Endodermal cell (in vitro differentiated cells): ENCODE results near the gene SLMAP. TPM values are rescaled to one million over a fixed set of nuclear protein-coding genes. Genes with fewer than 3 reads are reported as not detected.

Experiments used
- DNase-seq: peaks from one replicate; pipeline ENCODE4 v3.0.0-alpha.2; 2017
- H3K27ac ChIP-seq: 2 replicates; pipeline ENCODE4 v1.5.1; 2013; ENCODE audit warnings: mild to moderate bottlenecking, low read depth, low read length, moderate library complexity
- H3K27me3 ChIP-seq: 2 replicates; pipeline ENCODE4 v1.6.1; 2013; ENCODE audit warnings: mild to moderate bottlenecking, low read length, moderate library complexity; ENCODE audit not compliant: insufficient read depth, control insufficient read depth, poor library complexity, severe bottlenecking
- H3K36me3 ChIP-seq: 2 replicates; pipeline ENCODE4 v1.7.0; 2013; ENCODE audit warnings: mild to moderate bottlenecking, low read length, moderate library complexity; ENCODE audit not compliant: control insufficient read depth, insufficient read depth
- H3K4me1 ChIP-seq: one replicate; pipeline ENCODE4 v1.7.0; 2013; ENCODE audit warnings: low read length; ENCODE audit not compliant: control insufficient read depth, insufficient read depth
- H3K4me3 ChIP-seq: 2 replicates; pipeline ENCODE4 v1.5.1; 2013; ENCODE audit warnings: mild to moderate bottlenecking, low read length, moderate library complexity
- H3K9ac ChIP-seq: 2 replicates; pipeline ENCODE4 v1.6.1; 2013; ENCODE audit warnings: mild to moderate bottlenecking, low read length, moderate library complexity; ENCODE audit not compliant: poor library complexity, severe bottlenecking; ENCODE audit errors: extremely low read depth
- H3K9me3 ChIP-seq: 2 replicates; pipeline ENCODE4 v1.6.1; 2013; ENCODE audit warnings: mild to moderate bottlenecking, low read length, moderate library complexity; ENCODE audit not compliant: control insufficient read depth
- H3K27ac Mint-ChIP-seq: 2 replicates; pipeline ENCODE4 v1.8.0; 2020; ENCODE audit warnings: mixed read lengths
- H3K27me3 Mint-ChIP-seq: 2 replicates; pipeline ENCODE4 v1.8.0; 2021; ENCODE audit warnings: mild to moderate bottlenecking, mixed read lengths; ENCODE audit not compliant: insufficient read depth
- H3K36me3 Mint-ChIP-seq: 2 replicates; pipeline ENCODE4 v1.8.0; 2020; ENCODE audit warnings: low read depth, mixed read lengths
- H3K4me1 Mint-ChIP-seq: 2 replicates; pipeline ENCODE4 v1.8.0; 2020; ENCODE audit warnings: mixed read lengths
- H3K4me3 Mint-ChIP-seq: 2 replicates; pipeline ENCODE4 v1.8.0; 2020; ENCODE audit warnings: mild to moderate bottlenecking, moderate library complexity, mixed read lengths
- H3K9me3 Mint-ChIP-seq: 2 replicates; pipeline ENCODE4 v1.8.0; 2020; ENCODE audit warnings: mild to moderate bottlenecking, mixed read lengths
- WGBS, 2 experiments: methylation state at CpG; one replicate each; pipeline versions ENCODE4 v1.1.5 to v1.1.7; 2013; ENCODE audit warnings: missing lambda C conversion rate in 2 of 2, mixed read lengths in 1 of 2; ENCODE audit not compliant: insufficient coverage in 1 of 2, insufficient read length in 1 of 2; 5-methylcytosine and 5-hydroxymethylcytosine counted together
- total RNA-seq, 2 donors: library from RNA; stranded (reverse); fragmentation: NEBNext Ultra II Directional in 1 of 2; extraction: Animal tissue kit (Norgen Biotek cat#: 25700) in 1 of 2; gene quantifications; 2 replicates in 1 of 2; 3 replicates in 1 of 2; pipeline ENCODE4 v1.2.1, GENCODE V29; 2021
- TF ChIP-seq, protein P1 (sequence below): fragments of 200-600 bp; sonication (generic); conservative IDR thresholded peaks from 2 replicates; pipeline ENCODE4 v1.5.0; 2021; ENCODE audit warnings: antibody characterized with exemption, mild to moderate bottlenecking

SLMAP gene
- total RNA-seq, 2 donors from 2014 or later, result 64.8 to 65.7 TPM

- DNase-seq, result no peak
- Histone ChIP-seq H3K36me3 (peaks cover 5% of the 10 kb centered on the region), H3K4me3 (no peak overlapping the region), H3K9ac (no peak overlapping the region), H3K27ac (no peak overlapping the region), H3K9me3 (no peaks in the 10 kb centered on the region), H3K4me1 (peaks cover 11% of the 10 kb centered on the region), H3K27me3 (peaks cover 8% of the 10 kb centered on the region)
- H3K4me3 Mint-ChIP-seq, result peak overlapping the region; percentile 6
- peaks cover 35% of the 10 kb centered on the region for H3K4me1 Mint-ChIP-seq
- peaks cover 4% of the 10 kb centered on the region for H3K36me3 Mint-ChIP-seq
- no peaks in the 10 kb centered on the region for H3K27me3 Mint-ChIP-seq
- H3K27ac Mint-ChIP-seq, result peak overlapping the region; percentile 34
- no peaks in the 10 kb centered on the region for H3K9me3 Mint-ChIP-seq
- TF ChIP-seq, protein P1, sequence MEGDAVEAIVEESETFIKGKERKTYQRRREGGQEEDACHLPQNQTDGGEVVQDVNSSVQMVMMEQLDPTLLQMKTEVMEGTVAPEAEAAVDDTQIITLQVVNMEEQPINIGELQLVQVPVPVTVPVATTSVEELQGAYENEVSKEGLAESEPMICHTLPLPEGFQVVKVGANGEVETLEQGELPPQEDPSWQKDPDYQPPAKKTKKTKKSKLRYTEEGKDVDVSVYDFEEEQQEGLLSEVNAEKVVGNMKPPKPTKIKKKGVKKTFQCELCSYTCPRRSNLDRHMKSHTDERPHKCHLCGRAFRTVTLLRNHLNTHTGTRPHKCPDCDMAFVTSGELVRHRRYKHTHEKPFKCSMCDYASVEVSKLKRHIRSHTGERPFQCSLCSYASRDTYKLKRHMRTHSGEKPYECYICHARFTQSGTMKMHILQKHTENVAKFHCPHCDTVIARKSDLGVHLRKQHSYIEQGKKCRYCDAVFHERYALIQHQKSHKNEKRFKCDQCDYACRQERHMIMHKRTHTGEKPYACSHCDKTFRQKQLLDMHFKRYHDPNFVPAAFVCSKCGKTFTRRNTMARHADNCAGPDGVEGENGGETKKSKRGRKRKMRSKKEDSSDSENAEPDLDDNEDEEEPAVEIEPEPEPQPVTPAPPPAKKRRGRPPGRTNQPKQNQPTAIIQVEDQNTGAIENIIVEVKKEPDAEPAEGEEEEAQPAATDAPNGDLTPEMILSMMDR, result no peak
Observed at GRCh38 chr3:57832486-57832885, 76.4 kb downstream of the SLMAP start.

DNA sequence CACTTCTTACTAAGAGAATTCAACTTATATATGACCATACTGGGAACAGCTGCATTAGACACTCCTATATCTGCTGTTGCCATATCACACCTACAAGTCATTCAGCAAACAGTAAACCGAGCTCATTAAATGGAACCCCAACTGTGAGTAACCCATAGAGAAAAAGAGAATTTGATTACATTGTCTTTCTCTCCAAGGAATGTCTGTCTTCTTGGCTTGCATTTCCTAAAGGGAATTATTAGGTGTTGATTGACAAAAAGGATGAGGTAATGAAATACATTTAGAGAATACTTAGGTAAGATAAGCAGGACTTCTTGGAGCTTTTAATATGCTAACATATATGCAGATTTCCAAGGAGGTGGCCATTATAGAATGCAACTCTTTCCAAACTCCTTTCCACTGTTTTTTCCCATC is 76.8 kb downstream of the SLMAP start:
- H3K4me3 Mint-ChIP-seq, result peak overlapping the region; percentile 6
- peak overlapping the region; percentile 34 for H3K27ac Mint-ChIP-seq
- Histone ChIP-seq H3K9ac (no peak overlapping the region), H3K27ac (no peak overlapping the region), H3K4me3 (no peak overlapping the region), H3K4me1 (peaks cover 11% of the 10 kb centered on the region), H3K27me3 (peaks cover 8% of the 10 kb centered on the region), H3K36me3 (peaks cover 5% of the 10 kb centered on the region), H3K9me3 (no peaks in the 10 kb centered on the region)
- TF ChIP-seq, protein P1, result no peak
- no peak for DNase-seq
- no peaks in the 10 kb centered on the region for H3K27me3 Mint-ChIP-seq
- 5% methylated on average over 1 of the region's 1 CpG; no CpG with 5 or more reads in 1 of the 2 experiments for WGBS, 2 experiments
- H3K9me3 Mint-ChIP-seq, result no peaks in the 10 kb centered on the region
- H3K4me1 Mint-ChIP-seq, result peaks cover 32% of the 10 kb centered on the region
- H3K36me3 Mint-ChIP-seq, result peaks cover 4% of the 10 kb centered on the region

- no peak overlapping the region for H3K27ac ChIP-seq
- H3K4me1 Mint-ChIP-seq, result peaks cover 40% of the 10 kb centered on the region
- TF ChIP-seq, protein P1, result no peak
Observed at GRCh38 chr3:57833763-57834162, 77.7 kb downstream of the SLMAP start.

More at GRCh38 chr3:57833763-57834162, 77.7 kb downstream of the SLMAP start:
- Mint-ChIP-seq H3K4me3 (no peak overlapping the region), H3K9me3 (no peaks in the 10 kb centered on the region), H3K36me3 (peaks cover 4% of the 10 kb centered on the region), H3K27ac (peak overlapping the region; percentile 34), H3K27me3 (no peaks in the 10 kb centered on the region)
- WGBS, 2 experiments, result 100% methylated on average over 1 of the region's 1 CpG
- no peak overlapping the region for H3K4me3 ChIP-seq
- H3K9me3 ChIP-seq, result no peaks in the 10 kb centered on the region
- peaks cover under 1% of the 10 kb centered on the region for H3K27me3 ChIP-seq
- peaks cover 11% of the 10 kb centered on the region for H3K4me1 ChIP-seq
- DNase-seq, result no peak
- no peak overlapping the region for H3K9ac ChIP-seq
- H3K36me3 ChIP-seq, result peaks cover 5% of the 10 kb centered on the region
